Fibroblast of peridontal ligament (primary cell): ENCODE measurements around the gene ITM2B.

Experiments used
- DNase-seq: peaks from one replicate; pipeline ENCODE4 v3.0.0-alpha.2; 2010; ENCODE audit errors: extremely low read depth

The ITM2B gene

DNA sequence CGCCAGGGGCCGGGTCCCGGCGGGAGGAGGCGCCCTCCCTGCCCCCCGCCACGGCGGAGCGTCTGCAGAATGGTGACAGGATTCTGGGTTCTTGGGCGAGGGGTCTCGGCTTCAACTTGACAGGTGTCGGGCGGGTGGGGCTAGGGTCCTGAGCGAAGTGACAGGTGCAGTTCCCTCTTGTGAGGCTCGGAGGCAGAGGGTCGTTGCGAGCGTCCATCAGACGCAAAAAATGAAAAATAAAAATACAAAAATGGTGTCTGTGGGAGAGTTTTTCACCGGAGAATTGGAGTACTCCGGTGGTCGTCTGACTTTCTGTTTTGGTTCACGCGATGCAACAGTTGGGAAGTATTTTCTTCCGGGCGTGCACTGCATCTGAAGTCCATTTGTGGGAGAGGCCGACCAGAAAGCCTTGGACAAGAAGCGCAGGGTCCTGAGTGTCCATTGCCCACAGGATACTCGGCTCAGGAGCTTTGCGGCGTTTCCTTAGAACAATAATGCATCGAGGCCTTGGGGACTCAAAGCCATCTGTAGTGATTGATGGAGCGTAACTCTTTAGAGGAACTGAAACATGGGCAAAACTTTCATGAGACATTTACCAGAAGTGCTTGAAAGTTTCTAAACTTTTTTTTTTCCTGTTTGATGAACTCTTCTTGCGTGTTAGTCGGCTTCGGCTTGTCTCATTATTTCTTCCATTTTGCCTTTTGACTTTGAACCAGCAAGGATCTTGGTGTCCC, 71.3 kb downstream of the ITM2B start:
- peak; percentile 64 for DNase-seq

DNA sequence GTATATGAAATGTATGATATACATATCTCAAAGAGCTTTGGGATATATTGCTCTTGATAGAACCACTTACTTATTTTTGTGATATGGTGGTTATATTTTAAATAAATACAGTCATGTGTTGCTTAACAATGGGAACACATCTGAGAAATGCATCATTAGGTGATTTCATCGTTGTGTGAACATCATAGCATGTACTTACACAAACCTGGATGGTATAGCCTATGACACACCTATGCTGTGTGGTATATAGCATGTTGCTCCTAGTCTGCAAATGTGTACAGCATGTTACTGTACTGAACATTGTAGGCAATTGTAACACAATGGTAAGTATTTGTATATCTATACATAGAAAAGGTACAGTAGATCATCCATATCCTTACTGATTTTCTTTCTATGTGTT, 78.2 kb downstream of the ITM2B start:
- DNase-seq: no peak

DNA sequence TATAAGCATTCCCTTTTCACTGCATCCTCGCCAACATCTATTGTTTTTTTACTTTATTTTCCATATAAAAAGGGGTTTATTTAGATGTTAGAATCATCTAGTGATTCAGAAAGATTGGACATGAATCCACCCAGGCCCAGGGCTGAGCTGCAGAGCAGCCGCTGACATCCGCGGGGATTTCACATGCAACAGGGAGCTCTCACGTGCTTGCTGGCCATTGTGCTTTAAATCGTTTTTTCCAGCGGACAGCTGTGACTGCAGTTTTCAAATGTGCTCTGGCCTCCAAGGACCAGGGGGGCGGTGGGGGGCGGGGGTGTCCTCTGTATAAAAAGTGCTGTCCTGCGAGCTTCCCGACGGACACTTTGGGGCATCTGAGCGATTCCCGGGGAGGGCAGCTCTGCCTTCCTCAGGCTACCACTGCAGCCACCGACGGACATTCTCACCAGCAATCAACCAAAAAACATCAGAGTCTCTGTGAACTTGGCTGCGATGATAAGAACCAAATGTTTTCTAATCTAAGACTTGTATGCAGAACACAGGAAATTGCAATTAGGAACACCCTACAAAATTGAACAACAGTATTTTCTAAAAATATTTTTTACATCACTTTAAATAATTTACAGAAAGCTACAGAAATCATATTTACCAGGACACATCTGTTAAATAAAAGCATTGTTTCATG, 83.1 kb downstream of the ITM2B start:
- DNase-seq: peak; percentile 10

DNA sequence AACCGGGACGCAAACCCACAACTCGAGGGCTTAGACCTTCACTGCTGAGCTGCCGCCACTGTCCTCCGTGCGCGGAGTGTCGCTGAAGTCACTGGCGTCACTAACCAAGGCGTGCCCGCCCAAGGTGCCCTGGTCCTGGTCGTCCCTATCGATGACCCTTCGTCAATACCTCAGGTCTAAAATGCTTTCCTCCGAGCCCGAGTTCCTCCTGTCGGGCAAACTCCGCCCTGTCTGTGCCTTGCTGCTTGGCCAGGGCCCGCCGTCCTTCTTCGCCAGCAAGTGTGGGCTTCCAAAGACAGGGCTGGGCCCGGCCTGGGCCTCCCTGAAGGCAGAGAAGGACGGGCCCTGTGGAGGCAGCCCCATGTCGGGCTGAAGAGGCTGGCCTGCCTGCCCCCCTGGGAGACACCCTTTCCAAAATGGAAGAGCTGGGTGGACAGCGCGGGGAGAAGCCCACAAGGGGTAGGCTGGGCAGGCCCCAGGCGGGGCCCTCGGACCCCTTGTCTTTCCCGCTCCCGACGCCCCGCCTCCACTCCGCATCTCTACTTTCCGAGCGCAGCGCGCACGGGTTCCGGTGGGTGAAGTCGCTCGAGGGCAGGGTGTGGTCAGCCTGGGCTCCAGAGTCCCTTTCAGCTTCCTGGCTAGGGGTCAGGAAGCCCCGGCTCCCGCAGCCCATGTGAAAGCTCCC, 84.0 kb downstream of the ITM2B start:
- no peak for DNase-seq

DNA sequence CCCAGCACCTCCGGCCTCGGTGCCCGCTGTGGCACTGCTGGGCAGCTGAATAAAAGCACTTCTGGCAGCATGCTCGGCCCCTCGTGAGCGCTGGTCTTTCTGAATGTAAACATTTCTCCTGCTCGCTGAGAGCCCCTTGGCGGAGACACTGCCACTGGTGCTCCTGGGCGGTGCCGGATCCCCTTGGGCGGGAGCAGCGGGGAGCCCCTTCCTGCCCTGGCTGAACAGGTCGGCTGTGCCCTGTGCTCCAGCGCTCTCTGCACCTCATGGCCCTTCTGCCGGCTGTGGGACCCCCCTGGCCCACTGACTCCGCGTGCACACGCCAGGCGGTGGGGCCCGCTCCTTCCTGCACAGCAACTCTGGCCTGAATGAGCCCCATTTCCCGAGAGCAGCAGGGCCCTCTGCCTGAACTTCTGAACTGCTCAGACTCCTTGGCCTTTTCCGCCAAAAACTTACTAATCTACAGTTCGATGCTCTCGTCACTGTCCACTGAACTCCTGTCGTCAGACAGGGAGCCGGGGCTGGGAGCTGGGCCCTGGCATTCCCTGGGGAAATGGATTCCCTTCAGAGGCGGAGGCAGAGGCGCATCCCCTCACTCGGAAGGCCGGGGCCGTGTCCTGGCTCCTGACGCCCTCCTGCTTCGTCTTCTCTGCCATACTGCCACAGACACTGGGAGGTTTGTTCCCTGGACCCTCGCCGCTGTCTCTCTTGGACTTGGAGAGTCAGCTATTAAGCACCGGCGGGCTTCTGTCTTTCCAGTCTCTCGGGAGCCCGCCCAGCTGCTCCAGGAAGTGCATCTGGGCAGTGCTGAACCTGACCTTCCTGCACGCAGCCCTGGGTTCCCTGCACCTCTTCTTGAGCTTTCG, 84.7 kb downstream of the ITM2B start:
- DNase-seq: no peak

DNA sequence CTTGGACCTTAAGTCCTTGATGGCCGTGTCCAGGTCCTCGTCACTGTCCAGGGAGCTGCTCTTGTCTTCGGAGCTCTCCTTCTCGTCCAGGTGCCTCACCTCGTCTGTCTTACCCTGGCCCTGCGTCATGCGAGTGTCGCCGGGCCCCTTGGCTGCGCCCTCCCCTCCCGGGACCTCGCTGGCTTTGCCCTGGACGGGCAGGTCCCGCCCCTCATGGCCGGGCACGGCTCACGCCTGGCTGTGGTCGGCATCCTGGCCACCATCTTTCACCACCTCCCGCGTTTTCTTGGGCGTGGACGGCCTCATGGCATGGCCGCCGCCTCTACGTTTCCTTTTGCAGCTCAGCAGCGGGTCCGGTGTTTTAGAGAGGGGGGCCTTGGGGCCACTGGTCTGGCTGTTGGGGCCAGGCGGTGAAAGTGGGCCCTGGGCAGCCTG, 85.4 kb downstream of the ITM2B start:
- no peak for DNase-seq

DNA sequence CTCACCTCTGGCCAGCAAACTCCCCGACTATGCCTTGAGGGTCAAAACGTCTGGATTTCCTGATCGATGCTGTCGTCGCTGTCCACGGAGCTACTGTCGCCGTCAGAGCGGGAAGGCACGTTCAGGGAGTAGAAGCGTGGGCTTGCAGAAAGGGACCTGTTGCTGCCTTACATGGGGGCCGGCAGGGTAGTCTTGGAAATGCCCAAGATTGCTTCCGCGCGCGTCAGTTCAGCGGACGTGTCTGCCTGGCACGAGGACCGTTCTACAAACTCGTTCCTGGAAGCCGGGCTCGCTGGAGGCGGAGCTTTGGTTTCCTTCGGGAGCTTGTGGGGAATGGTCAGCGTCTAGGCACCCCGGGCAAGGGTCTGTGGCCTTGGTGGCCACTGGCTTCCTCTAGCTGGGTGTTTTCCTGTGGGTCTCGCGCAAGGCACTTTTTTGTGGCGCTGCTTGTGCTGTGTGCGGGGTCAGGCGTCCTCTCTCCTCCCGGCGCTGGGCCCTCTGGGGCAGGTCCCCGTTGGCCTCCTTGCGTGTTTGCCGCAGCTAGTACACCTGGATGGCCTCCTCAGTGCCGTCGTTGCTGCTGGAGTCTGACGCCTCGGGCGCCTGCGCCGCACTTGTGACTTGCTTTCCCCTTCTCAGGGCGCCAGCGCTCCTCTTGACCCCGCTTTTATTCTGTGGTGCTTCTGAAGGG, 86.0 kb downstream of the ITM2B start:
- no peak for DNase-seq
